H1 (cell line): ENCODE measurements around the gene PPP4R3A. TPM values are rescaled to one million over a fixed set of nuclear protein-coding genes. Genes with fewer than 3 reads are reported as not detected.

Source experiments
- CTCF ChIA-PET: fragments of 300-600 bp; sonication (Branson Sonifier 250); formaldehyde crosslinking; loops from one replicate; lab custom pipeline; 2021; ENCODE audit not compliant: partially characterized antibody; lab: Charles Lee
- POLR2A ChIA-PET: fragments of 300-600 bp; sonication (Branson Sonifier 250); formaldehyde crosslinking; loops from one replicate; lab custom pipeline; 2021; ENCODE audit warnings: inconsistent platforms; ENCODE audit not compliant: partially characterized antibody; lab: Charles Lee
- DNase-seq, 2 experiments: peaks; one replicate each; pipeline versions ENCODE4 v3.0.0 to v3.0.0-alpha.2; 2010 to 2022; ENCODE audit warnings: low spot score in 2 of 2, low read depth in 1 of 2, mixed read lengths in 1 of 2
- FAIRE-seq: peaks from 2 replicates; lab custom pipeline; 2011; peaks lifted over from hg19 to GRCh38; lab: Jason Lieb, UNC
- H2AFZ ChIP-seq: 2 replicates; pipeline ENCODE4 v1.8.1; 2012; ENCODE audit warnings: low read length, inconsistent platforms
- H2AK5ac ChIP-seq: 2 replicates; pipeline ENCODE4 v1.6.1; 2013; ENCODE audit warnings: low read depth, low read length
- H2BK120ac ChIP-seq: replicated peaks from 2 replicates; pipeline ENCODE3; 2013; ENCODE audit warnings: low read depth, low read length, inconsistent platforms
- H2BK12ac ChIP-seq: 2 replicates; pipeline ENCODE4 v1.6.1; 2013; ENCODE audit warnings: low read depth, low read length
- H2BK15ac ChIP-seq: 2 replicates; pipeline ENCODE4 v1.6.1; 2013; ENCODE audit warnings: low read length
- H2BK20ac ChIP-seq: 2 replicates; pipeline ENCODE4 v1.6.1; 2013; ENCODE audit warnings: low read length
- H2BK5ac ChIP-seq: 2 replicates; pipeline ENCODE4 v1.6.1; 2013; ENCODE audit warnings: low read depth, low read length
- H3K14ac ChIP-seq: 2 replicates; pipeline ENCODE4 v1.6.1; 2013; ENCODE audit warnings: inconsistent platforms; ENCODE audit not compliant: insufficient read length
- H3K18ac ChIP-seq: 2 replicates; pipeline ENCODE4 v1.6.1; 2013; ENCODE audit warnings: low read length; ENCODE audit errors: extremely low read depth
- H3K23ac ChIP-seq: 2 replicates; pipeline ENCODE4 v1.6.1; 2013; ENCODE audit warnings: inconsistent platforms; ENCODE audit not compliant: insufficient read length
- H3K23me2 ChIP-seq: 2 replicates; pipeline ENCODE4 v1.6.1; 2013; ENCODE audit warnings: low read depth, low read length
- H3K27ac ChIP-seq: 2 replicates; pipeline ENCODE4 v1.6.1; 2011; ENCODE audit warnings: low read depth, low read length, inconsistent platforms
- H3K27me3 ChIP-seq, 4 experiments: replicated peaks in 1 of 4; 1 replicate in 1 of 4; 2 replicates in 3 of 4; pipeline versions ENCODE4 v1.6.1 to v1.8.1; 2011 to 2013; ENCODE audit warnings: low read length in 3 of 4, mild to moderate bottlenecking in 3 of 4, inconsistent platforms in 2 of 4, mixed read lengths in 2 of 4, moderate library complexity in 1 of 4; ENCODE audit not compliant: control insufficient read depth in 3 of 4, insufficient read depth in 3 of 4; ENCODE audit errors: extremely low read depth in 1 of 4
- H3K36me3 ChIP-seq, 4 experiments: 2 replicates each; pipeline versions ENCODE4 v1.6.1 to v1.8.1; 2011 to 2013; ENCODE audit warnings: mild to moderate bottlenecking in 4 of 4, low read length in 3 of 4, moderate library complexity in 2 of 4, control low read depth in 1 of 4, inconsistent platforms in 1 of 4; ENCODE audit not compliant: insufficient read depth in 4 of 4, control insufficient read depth in 2 of 4
- H3K4ac ChIP-seq: replicated peaks from 2 replicates; pipeline ENCODE3; 2013; ENCODE audit warnings: low read length, low read depth, mixed read lengths, inconsistent platforms; ENCODE audit not compliant: insufficient read length
- H3K4me1 ChIP-seq, 4 experiments: replicated peaks in 1 of 4; 1 replicate in 1 of 4; 2 replicates in 3 of 4; pipeline versions ENCODE4 v1.6.1 to v1.8.1; 2011 to 2013; ENCODE audit warnings: low read length in 3 of 4, inconsistent platforms in 2 of 4, mixed read lengths in 1 of 4; ENCODE audit not compliant: insufficient read depth in 4 of 4, control insufficient read depth in 3 of 4
- H3K4me2 ChIP-seq, 2 experiments: 2 replicates each; pipeline versions ENCODE4 v1.6.1 to v1.8.1; 2011 to 2013; ENCODE audit warnings: low read depth in 2 of 2, low read length in 2 of 2, control low read depth in 1 of 2, inconsistent platforms in 1 of 2, mild to moderate bottlenecking in 1 of 2; ENCODE audit not compliant: insufficient read depth in 1 of 2
- H3K4me3 ChIP-seq, 4 experiments: fragments of 200-600, 300-600 bp in 1 of 4; sonication (generic), shearing (Covaris generic), sonication (Bioruptor Twin) in 1 of 4; 2 replicates each; pipeline versions ENCODE4 v1.5.1 to v1.8.1; 2011 to 2016; ENCODE audit warnings: low read length in 4 of 4, low read depth in 3 of 4, control low read depth in 2 of 4, inconsistent platforms in 2 of 4, mild to moderate bottlenecking in 2 of 4, mixed read lengths in 1 of 4, moderate library complexity in 1 of 4; ENCODE audit not compliant: insufficient read depth in 2 of 4; ENCODE audit errors: extremely low read depth in 1 of 4
- H3K56ac ChIP-seq: replicated peaks from 2 replicates; pipeline ENCODE3; 2013; ENCODE audit warnings: low read depth, mild to moderate bottlenecking, mixed read lengths, low read length, inconsistent platforms; ENCODE audit not compliant: insufficient read length
- H3K79me1 ChIP-seq: 2 replicates; pipeline ENCODE4 v1.6.1; 2013; ENCODE audit warnings: low read depth, low read length, control low read depth
- H3K79me2 ChIP-seq, 2 experiments: 2 replicates each; pipeline versions ENCODE4 v1.6.1 to v1.8.1; 2012 to 2013; ENCODE audit warnings: low read length in 2 of 2, mild to moderate bottlenecking in 2 of 2, inconsistent platforms in 1 of 2; ENCODE audit not compliant: insufficient read depth in 2 of 2, control insufficient read depth in 1 of 2
- H3K9ac ChIP-seq, 4 experiments: replicated peaks in 1 of 4; 1 replicate in 1 of 4; 2 replicates in 3 of 4; pipeline versions ENCODE4 v1.6.1 to v1.8.1; 2011 to 2013; ENCODE audit warnings: low read depth in 3 of 4, low read length in 3 of 4, control low read depth in 2 of 4, mild to moderate bottlenecking in 2 of 4, moderate library complexity in 2 of 4, inconsistent platforms in 1 of 4; ENCODE audit errors: extremely low read depth in 1 of 4
- H3K9me3 ChIP-seq, 2 experiments: 2 replicates each; pipeline versions ENCODE4 v1.6.1 to v1.8.1; 2012 to 2013; ENCODE audit warnings: mild to moderate bottlenecking in 2 of 2, moderate library complexity in 2 of 2, control low read depth in 1 of 2, inconsistent platforms in 1 of 2, low read depth in 1 of 2, low read length in 1 of 2, mixed read lengths in 1 of 2; ENCODE audit not compliant: insufficient read depth in 2 of 2
- H4K20me1 ChIP-seq, 2 experiments: replicated peaks in 1 of 2; 2 replicates each; pipeline versions ENCODE3 to v1.8.1; 2011 to 2013; ENCODE audit warnings: inconsistent platforms in 2 of 2, low read length in 2 of 2, mild to moderate bottlenecking in 1 of 2; ENCODE audit not compliant: insufficient read depth in 2 of 2, control insufficient read depth in 1 of 2
- H4K5ac ChIP-seq: 2 replicates; pipeline ENCODE4 v1.6.1; 2013; ENCODE audit warnings: low read length, low read depth, mixed read lengths, inconsistent platforms; ENCODE audit not compliant: insufficient read length
- H4K8ac ChIP-seq: 2 replicates; pipeline ENCODE4 v1.8.0; 2013; ENCODE audit warnings: mild to moderate bottlenecking, moderate library complexity, low read length, inconsistent platforms; ENCODE audit not compliant: insufficient read depth; ENCODE audit errors: extremely low read depth
- H4K91ac ChIP-seq: replicated peaks from 2 replicates; pipeline ENCODE3; 2013; ENCODE audit warnings: low read length, mixed read lengths, inconsistent platforms; ENCODE audit not compliant: insufficient read length
- ATF2 ChIP-seq: IDR thresholded peaks from 2 replicates; pipeline ENCODE4 v1.6.1; 2012; ENCODE audit warnings: low read length, inconsistent platforms
- E2F6 ChIP-seq: IDR thresholded peaks from 2 replicates; pipeline ENCODE4 v1.6.1; 2012; ENCODE audit warnings: inconsistent platforms
- GABPA ChIP-seq: IDR thresholded peaks from 2 replicates; pipeline ENCODE4 v1.6.1; 2011; ENCODE audit warnings: mild to moderate bottlenecking, low read length, moderate library complexity, borderline replicate concordance; ENCODE audit not compliant: insufficient read depth
- KDM4A ChIP-seq: IDR thresholded peaks from one replicate; pipeline ENCODE4 v1.7.1; 2012; ENCODE audit warnings: low read depth, mild to moderate bottlenecking, moderate library complexity, low read length, inconsistent platforms; ENCODE audit not compliant: severe bottlenecking
- MAX ChIP-seq: IDR thresholded peaks from 2 replicates; pipeline ENCODE4 v1.6.1; 2012; ENCODE audit warnings: inconsistent platforms
- POLR2A ChIP-seq, 2 experiments: IDR thresholded peaks; 1 replicate in 1 of 2; 2 replicates in 1 of 2; pipeline ENCODE4 v1.6.1; 2011; ENCODE audit warnings: low read depth in 2 of 2, low read length in 2 of 2, mild to moderate bottlenecking in 2 of 2; ENCODE audit errors: control extremely low read depth in 1 of 2
- RNF2 ChIP-seq: fragments of 200-900, 300-1000 bp; sonication (generic); IDR thresholded peaks from 2 replicates; pipeline ENCODE4 v1.7.1; 2016; ENCODE audit warnings: borderline replicate concordance, low read depth, mild to moderate bottlenecking, antibody characterized with exemption, low read length; ENCODE audit not compliant: poor library complexity, severe bottlenecking; ENCODE audit errors: missing control alignments
- SP1 ChIP-seq: IDR thresholded peaks from 2 replicates; pipeline ENCODE4 v1.6.1; 2011; ENCODE audit warnings: low read depth, low read length
- TAF1 ChIP-seq: IDR thresholded peaks from 2 replicates; pipeline ENCODE4 v1.6.1; 2011; ENCODE audit warnings: mild to moderate bottlenecking, low read depth, low read length
- WGBS, 2 experiments: shearing (Covaris generic) in 1 of 2; methylation state at CpG; one replicate each; pipeline versions ENCODE4 v1.1.6 to v1.1.7; 2013 to 2015; ENCODE audit warnings: low lambda C conversion rate in 2 of 2, mixed read lengths in 2 of 2, inconsistent platforms in 1 of 2, low coverage in 1 of 2, missing lambda C conversion rate in 1 of 2; ENCODE audit not compliant: insufficient replicate concordance in 2 of 2, insufficient coverage in 1 of 2, insufficient read length in 1 of 2; ENCODE audit errors: extremely low coverage in 1 of 2, missing lambda C conversion rate in 1 of 2; 5-methylcytosine and 5-hydroxymethylcytosine counted together
- polyA plus RNA-seq, 7 experiments: library from polyadenylated mRNA; depleted of rRNA in 3 of 7; stranded (reverse) in 5 of 7; unstranded in 2 of 7; fragments of >200 nt in 5 of 7; fragments of 200-250 nt in 2 of 7; gene quantifications; 1 replicate in 5 of 7; 2 replicates in 1 of 7; 4 replicates in 1 of 7; pipeline versions ENCODE4 v1.2.1 to v1.2.3, GENCODE V29; 2011 to 2013; ENCODE audit warnings: missing spikeins in 2 of 7, mixed read lengths in 2 of 7
- total RNA-seq: library from RNA; stranded (reverse); fragmentation: NEBNext Ultra II Directional; extraction: Animal tissue kit (Norgen Biotek cat#: 25700); gene quantifications from 2 replicates; pipeline ENCODE4 v1.2.1, GENCODE V29; 2021

The PPP4R3A gene
- total and polyA plus RNA-seq, 2 of the 8 experiments (the other 6 are each of a cell fraction or from before 2014, with no cell fraction given) = 31.7 to 122 TPM

DNA sequence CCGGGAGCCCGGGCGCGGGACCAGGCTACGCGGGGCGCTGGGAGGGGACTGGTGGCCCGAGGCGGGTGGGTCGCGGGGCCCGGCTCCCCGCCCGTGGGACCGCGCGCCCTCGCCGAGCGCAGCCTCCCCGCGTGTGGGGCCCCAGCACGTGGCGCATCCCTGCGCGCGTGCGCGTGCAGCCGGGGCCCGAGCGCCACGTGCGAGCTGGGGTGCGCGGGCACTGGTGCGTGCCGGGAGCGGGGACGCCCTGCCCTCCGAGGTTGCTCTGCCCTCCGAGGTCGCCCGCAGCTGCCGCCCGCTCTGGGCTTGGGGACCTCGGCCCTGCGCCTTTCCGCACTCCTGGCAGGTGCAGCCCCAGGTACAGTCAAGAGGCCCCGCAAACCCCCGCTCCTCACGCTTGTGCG is 92.1 kb downstream of the PPP4R3A start:
- ChIA-PET POLR2A (interaction anchor here (0.9 to 7.0 kb wide), 10 partner anchors 9 to 112 kb away, joined by 3 to 66 read pairs (median 4); no protein-coding TSS in a partner anchor), CTCF (interaction anchor here (0.5 to 10.0 kb wide), 31 partner anchors 9 to 481 kb away, joined by 3 to 135 read pairs (median 4); no protein-coding TSS in a partner anchor)
- Histone ChIP-seq H2AK5ac (no peak overlapping the region), H3K14ac (no peak overlapping the region), H2BK5ac (no peak overlapping the region), H3K27ac (no peak overlapping the region), H3K23me2 (peaks cover 19% of the 10 kb centered on the region), H3K23ac (no peak overlapping the region), H2BK120ac (no peak overlapping the region), H3K4ac (no peak overlapping the region), H3K36me3 (no peaks in the 10 kb centered on the region), H2BK20ac (no peak overlapping the region), H3K79me2 (peaks cover 2 to 29% of the 10 kb centered on the region in 2 experiments; a peak in 3 of 4 replicates), H4K91ac (peak overlapping the region; percentile 59), H3K9me3 (no peaks in the 10 kb centered on the region), H3K79me1 (peaks cover 3% of the 10 kb centered on the region; the same call in 1 of the 2 replicates), H3K4me3 (peak overlapping the region; percentile 35 to 92 (median 63)), H3K9ac (peak overlapping the region in 3 of 4 experiments; percentile 51 to 71 (median 61); a peak in 5 of 7 replicates), H3K56ac (no peak overlapping the region), H2BK15ac (peak overlapping the region; percentile 16; the same call in 1 of the 2 replicates), H3K18ac (peak overlapping the region; percentile 71; the same call in 1 of the 2 replicates), H3K4me1 (peaks cover 7 to 28% (median 16%) of the 10 kb centered on the region in 4 experiments; a peak in 6 of 7 replicates), H4K8ac (peak overlapping the region; percentile 73; the same call in 1 of the 2 replicates), H2AFZ (no peak overlapping the region), H3K27me3 (peaks cover 0 to 6% (median 3%) of the 10 kb centered on the region in 4 experiments; a peak in 2 of 7 replicates), H3K4me2 (peak overlapping the region; percentile 82 to 87), H2BK12ac (no peak overlapping the region), H4K20me1 (peaks cover 0 to 5% of the 10 kb centered on the region in 2 experiments), H4K5ac (no peak overlapping the region)
- FAIRE-seq (no peak), DNase-seq (peak in 1 of 2 experiments; percentile 82)
- WGBS, 2 experiments = 2% methylated on average over 21 of the region's 53 CpGs; no CpG with 5 or more reads in 1 of the 2 experiments
- peak; percentile 97 for TF ChIP-seq MAX
- TF ChIP-seq KDM4A = peak; percentile 46
- no peak for TF ChIP-seq ATF2
- no peak for TF ChIP-seq SP1
- TF ChIP-seq E2F6 = peak; percentile 89
- 0 out of 3 replicates have a peak, but pooled peaks of 1 of the 2 experiments have one; percentile 4 for TF ChIP-seq POLR2A (IDR thresholded peaks at IDR 0.05; ENCODE audit: control extremely low read depth in 1 of 2, low read depth in 2 of 2, low read length in 2 of 2)
- TF ChIP-seq GABPA = 0 out of 2 replicates have a peak, but pooled peaks have one; percentile 21
- peak; percentile 52 for TF ChIP-seq RNF2
- peak; percentile 9; the same call in 1 of the 2 replicates for TF ChIP-seq TAF1
